ENCODE data around the gene GSDME. TPM values are rescaled to one million over a fixed set of nuclear protein-coding genes. Genes with fewer than 3 reads are reported as not detected.

Gene GSDME
- total and polyA plus RNA-seq, 2 of the 4 experiments (the other 2 are of a cell fraction), result 75.2 to 78.7 TPM

DNA sequence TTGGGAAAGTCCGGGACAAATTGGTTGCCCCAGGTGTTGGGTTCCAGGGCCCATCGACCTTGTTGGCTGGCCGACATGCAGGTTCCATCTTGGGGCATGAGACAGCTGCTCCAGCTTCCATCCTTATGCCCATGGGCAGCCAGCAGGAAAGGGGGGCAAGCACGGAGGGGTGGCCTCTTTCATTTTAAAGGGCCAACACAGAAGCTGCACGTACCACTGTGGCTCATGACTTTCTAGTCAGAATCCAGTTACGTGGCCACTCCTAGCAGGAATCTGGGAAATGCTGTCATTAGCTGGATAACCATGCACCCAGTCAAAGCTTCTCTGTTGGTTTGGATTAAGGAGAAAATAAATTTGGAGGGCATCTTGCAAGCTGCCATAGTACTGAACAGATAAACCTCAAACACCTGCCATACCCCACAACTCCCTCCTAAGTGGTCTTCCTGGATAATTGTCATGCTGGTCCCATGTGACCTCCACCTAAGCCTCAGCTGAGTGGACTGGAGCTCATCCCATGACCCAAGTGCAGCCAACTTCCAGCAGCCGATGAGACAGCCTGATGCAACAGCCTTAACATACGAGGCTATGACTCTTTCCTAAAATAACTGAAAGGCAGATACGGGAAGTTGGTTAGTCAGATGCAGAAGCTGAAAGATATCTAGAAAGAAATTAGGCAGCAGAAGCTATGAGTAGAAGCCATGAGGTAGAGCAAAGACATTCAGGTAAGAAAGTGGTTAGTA, 21.4 kb upstream of the GSDME start (continued):
- no peak for TF ChIP-seq CTCF (conservative IDR thresholded peaks at IDR 0.05; ENCODE audit: low read depth, low read length)
- no peak for TF ChIP-seq RCOR1 (IDR thresholded peaks at IDR 0.05; ENCODE audit: insufficient replicate concordance, low read length)

- in situ Hi-C loops (cut with MboI; ENCODE audit: low sequenced_read_pairs), result no loop called here
- TF ChIP-seq SMC3 (IDR thresholded peaks at IDR 0.05; ENCODE audit: low read depth, low read length) (no peak), MXI1 (IDR thresholded peaks at IDR 0.05; ENCODE audit: borderline replicate concordance, low read depth, low read length) (no peak), ELK1 (IDR thresholded peaks at IDR 0.05; ENCODE audit: borderline replicate concordance, low read depth, low read length) (no peak), BHLHE40 (IDR thresholded peaks at IDR 0.05; ENCODE audit: low read depth, low read length) (no peak), CHD1 (IDR thresholded peaks at IDR 0.05; ENCODE audit: low read depth, low read length) (no peak), RCOR1 (IDR thresholded peaks at IDR 0.05; ENCODE audit: insufficient replicate concordance, low read length) (no peak), NFE2L2 (IDR thresholded peaks at IDR 0.05; ENCODE audit: low read depth, low read length) (no peak), USF2 (IDR thresholded peaks at IDR 0.05; ENCODE audit: low read depth, low read length) (no peak)
Observed at GRCh38 chr7:24777806-24778205, 20.5 kb upstream of the GSDME start.

More at GRCh38 chr7:24777806-24778205, 20.5 kb upstream of the GSDME start:
- Histone ChIP-seq H2BK5ac (ENCODE audit: low read depth, low read length, poor library complexity, severe bottlenecking) (no peak overlapping the region), H2BK20ac (ENCODE audit: low read depth, low read length) (peak overlapping the region; percentile 14; the same call in 1 of the 2 replicates), H4K8ac (ENCODE audit: low read depth in 2 of 2, low read length in 2 of 2) (peak overlapping the region in 1 of 2 experiments; percentile 49; a peak in 2 of 4 replicates), H2AFZ (replicated peaks; ENCODE audit: low read length, poor library complexity) (no peak overlapping the region), H3K56ac (ENCODE audit: extremely low read depth, insufficient read depth, low read length) (no peak overlapping the region), H3K27ac (ENCODE audit: insufficient read depth, low read length) (no peak overlapping the region), H3K36me3 (ENCODE audit: control insufficient read depth, insufficient read depth, low read length) (no peaks in the 10 kb centered on the region), H3K4me1 (ENCODE audit: control insufficient read depth, insufficient read depth, low read length) (peaks cover 14% of the 10 kb centered on the region), H3K14ac (replicated peaks; ENCODE audit: low read depth, low read length) (peak overlapping the region; percentile 53; the same call in 1 of the 2 replicates), H4K5ac (ENCODE audit: low read depth, low read length) (peak overlapping the region; percentile 7; the same call in 1 of the 2 replicates), H2AK9ac (replicated peaks; ENCODE audit: low read depth, low read length, poor library complexity) (no peak overlapping the region), H4K20me1 (ENCODE audit: insufficient read depth, low read length) (no peaks in the 10 kb centered on the region), H3K79me1 (ENCODE audit: low read depth in 1 of 2, low read length in 2 of 2) (no peaks in the 10 kb centered on the region), H2AK5ac (ENCODE audit: low read depth, low read length) (no peak overlapping the region), H2BK15ac (ENCODE audit: low read depth, low read length) (no peak overlapping the region; the same call in 2 of the 3 replicates), H3K9me1 (ENCODE audit: insufficient read depth, low read length) (peaks cover 19% of the 10 kb centered on the region), H4K91ac (ENCODE audit: insufficient read depth, low read depth, low read length) (no peak overlapping the region), H3K4me3 (ENCODE audit: insufficient read depth, low read depth, low read length) (no peak overlapping the region), H3K9ac (ENCODE audit: low read depth, low read length) (no peak overlapping the region), H3K27me3 (ENCODE audit: control insufficient read depth, insufficient read depth, low read length) (no peaks in the 10 kb centered on the region), H3K9me3 (ENCODE audit: control insufficient read depth, insufficient read depth, low read length) (no peaks in the 10 kb centered on the region), H3K4me2 (ENCODE audit: low read depth, low read length) (no peak overlapping the region), H3K18ac (ENCODE audit: low read depth, low read length) (no peak overlapping the region), H3K23ac (ENCODE audit: low read depth, low read length) (no peak overlapping the region), H2BK120ac (ENCODE audit: low read depth, low read length) (peak overlapping the region; percentile 88; the same call in 1 of the 2 replicates), H3K4ac (ENCODE audit: low read depth, low read length) (peak overlapping the region; percentile 75)
- BruUV-seq (replicated peaks), result no TSS peak
- WGBS, 2 experiments (ENCODE audit: extremely low coverage in 2 of 2, insufficient read length in 1 of 2), result no CpG with 5 or more reads among the region's 3 CpGs
- ChIA-PET POLR2A (ENCODE audit: unreplicated experiment) (no interaction called here), CTCF (no interaction called here)
- dilution Hi-C loops (cut with HindIII; ENCODE audit: low sequenced_read_pairs, unreplicated experiment), result no loop called here
- DNase-seq (no peak), ATAC-seq (ENCODE audit: low read depth) (no peak)
- intact Hi-C loops (cut with micrococcal nuclease), result no loop called here
